ENCODE results near the gene C16orf78. TPM values are rescaled to one million over a fixed set of nuclear protein-coding genes. Genes with fewer than 3 reads are reported as not detected.

C16orf78 gene
- total RNA-seq, 1 experiment from 2014 or later = not detected

DNA sequence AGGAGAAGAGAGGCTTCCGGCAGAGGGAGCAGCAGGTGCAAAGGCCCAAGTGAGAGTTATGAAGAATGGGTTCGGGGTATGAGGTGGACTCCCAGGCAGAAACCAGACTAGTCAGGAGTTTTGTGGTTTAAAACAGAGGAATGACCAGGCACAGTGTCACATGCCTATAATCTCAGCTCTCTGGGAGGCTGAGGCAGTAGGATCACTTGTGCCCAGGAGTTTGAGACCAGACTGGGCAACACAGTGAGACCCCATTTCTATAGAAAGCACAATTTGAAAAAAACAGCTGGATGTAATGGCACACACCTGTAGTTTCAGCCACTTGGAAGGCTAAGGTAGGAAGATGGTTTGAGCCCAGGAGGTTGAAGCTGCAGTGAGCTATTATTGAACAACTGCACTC lies 43.8 kb downstream of the C16orf78 start:
- Histone ChIP-seq H3K4me3 (ENCODE audit: insufficient read depth, low read depth, low read length) (no peak overlapping the region), H3K36me3 (replicated peaks; ENCODE audit: control insufficient read depth, insufficient read depth, low read length) (no peaks in the 10 kb centered on the region), H3K27me3 (ENCODE audit: control insufficient read depth, insufficient read depth, low read length) (no peaks in the 10 kb centered on the region)
- DNase-seq = no peak

DNA sequence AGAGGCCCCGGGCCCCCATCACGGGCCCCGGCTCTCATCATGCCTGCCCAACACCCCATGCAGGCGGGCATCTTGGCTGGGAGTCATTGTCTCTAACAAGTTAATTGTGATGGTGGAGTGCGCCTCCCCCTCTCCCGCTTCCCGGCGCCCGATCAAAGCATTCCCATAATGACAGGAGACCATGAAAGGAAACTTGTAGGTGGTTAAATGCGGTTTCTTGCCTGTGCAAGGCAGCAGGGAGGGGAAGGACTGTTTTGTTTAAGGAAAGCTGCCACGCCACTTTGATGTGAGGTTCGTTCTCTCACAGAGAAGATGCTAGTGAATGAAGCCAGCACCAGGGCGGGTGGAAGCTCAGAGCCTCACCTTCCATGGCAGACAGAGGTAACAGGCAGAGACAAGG lies 45.4 kb downstream of the C16orf78 start:
- no peaks in the 10 kb centered on the region for H3K27me3 ChIP-seq (ENCODE audit: control insufficient read depth, insufficient read depth, low read length)
- no peak overlapping the region for H3K4me3 ChIP-seq (ENCODE audit: insufficient read depth, low read depth, low read length)
- DNase-seq = no peak
- H3K36me3 ChIP-seq (replicated peaks; ENCODE audit: control insufficient read depth, insufficient read depth, low read length) = no peaks in the 10 kb centered on the region

DNA sequence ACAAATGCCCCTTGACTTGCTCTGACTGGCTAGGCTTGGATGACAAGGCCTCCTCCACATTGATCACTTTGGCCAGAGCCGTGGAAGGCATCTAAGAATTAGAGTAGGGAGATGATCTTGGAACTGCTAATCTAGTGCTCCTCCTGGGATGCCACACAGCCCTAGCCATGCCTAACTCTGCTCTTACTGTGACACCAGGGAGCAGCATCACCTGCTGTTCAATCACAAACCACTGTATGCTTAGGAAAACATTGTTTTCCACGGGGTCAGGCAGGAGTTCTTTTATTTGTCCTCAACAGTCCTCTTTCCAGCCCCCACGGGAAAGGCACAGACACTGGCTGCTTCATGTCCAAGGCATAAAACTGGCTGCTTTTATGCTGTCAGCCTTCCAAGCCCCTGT lies 46.3 kb downstream of the C16orf78 start:
- Histone ChIP-seq H3K4me3 (ENCODE audit: insufficient read depth, low read depth, low read length) (no peak overlapping the region), H3K27me3 (ENCODE audit: control insufficient read depth, insufficient read depth, low read length) (no peaks in the 10 kb centered on the region)
- DNase-seq = no peak

DNA sequence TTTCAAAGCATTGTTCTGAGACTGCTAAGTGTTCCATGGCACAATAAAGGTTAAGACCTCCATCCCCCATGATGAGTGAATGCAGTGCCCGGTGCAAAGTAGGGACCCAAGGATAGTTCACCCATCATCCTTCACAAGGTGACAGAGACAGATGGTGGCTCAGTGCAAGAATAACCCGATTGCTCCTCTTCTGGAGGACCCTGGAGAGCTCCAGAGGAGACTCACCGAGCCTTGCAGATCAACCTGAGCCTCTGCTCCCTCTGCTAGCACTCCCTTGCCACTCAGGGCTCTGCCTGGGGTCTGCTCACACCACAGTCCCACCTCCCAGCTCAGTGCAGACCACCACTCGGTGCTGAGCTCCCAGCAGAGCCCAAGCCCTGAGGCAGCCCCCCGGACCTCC lies 49.3 kb downstream of the C16orf78 start:
- DNase-seq = no peak
- Histone ChIP-seq H3K27me3 (ENCODE audit: control insufficient read depth, insufficient read depth, low read length) (no peaks in the 10 kb centered on the region), H3K36me3 (replicated peaks; ENCODE audit: control insufficient read depth, insufficient read depth, low read length) (no peaks in the 10 kb centered on the region), H3K4me3 (ENCODE audit: insufficient read depth, low read depth, low read length) (no peak overlapping the region)

More for the DNA sequence above, 46.3 kb downstream of the C16orf78 start:
- H3K36me3 ChIP-seq (replicated peaks; ENCODE audit: control insufficient read depth, insufficient read depth, low read length) = no peaks in the 10 kb centered on the region

DNA sequence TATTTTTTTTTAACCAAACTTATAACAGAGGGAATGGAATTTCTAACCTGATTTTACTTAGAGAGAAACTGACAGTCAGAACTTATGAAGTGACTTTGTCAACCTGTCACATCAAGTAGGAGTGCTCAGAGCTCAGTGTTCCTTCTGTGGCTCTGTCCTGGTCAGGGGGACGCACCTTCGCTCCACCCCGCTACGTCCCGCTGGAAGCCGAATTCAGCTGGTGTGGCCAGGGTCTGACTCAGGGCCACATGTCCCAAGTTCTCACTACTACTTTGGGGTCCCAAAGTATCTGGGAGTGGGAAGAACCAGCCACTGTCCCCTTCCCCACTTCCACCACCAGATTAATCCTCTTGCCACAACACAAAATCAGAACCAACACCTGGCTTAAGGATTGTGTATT lies 51.4 kb downstream of the C16orf78 start:
- H3K4me3 ChIP-seq (ENCODE audit: insufficient read depth, low read depth, low read length) = no peak overlapping the region
- no peak for DNase-seq
- H3K27me3 ChIP-seq (ENCODE audit: control insufficient read depth, insufficient read depth, low read length) = no peaks in the 10 kb centered on the region
- H3K36me3 ChIP-seq (replicated peaks; ENCODE audit: control insufficient read depth, insufficient read depth, low read length) = no peaks in the 10 kb centered on the region

DNA sequence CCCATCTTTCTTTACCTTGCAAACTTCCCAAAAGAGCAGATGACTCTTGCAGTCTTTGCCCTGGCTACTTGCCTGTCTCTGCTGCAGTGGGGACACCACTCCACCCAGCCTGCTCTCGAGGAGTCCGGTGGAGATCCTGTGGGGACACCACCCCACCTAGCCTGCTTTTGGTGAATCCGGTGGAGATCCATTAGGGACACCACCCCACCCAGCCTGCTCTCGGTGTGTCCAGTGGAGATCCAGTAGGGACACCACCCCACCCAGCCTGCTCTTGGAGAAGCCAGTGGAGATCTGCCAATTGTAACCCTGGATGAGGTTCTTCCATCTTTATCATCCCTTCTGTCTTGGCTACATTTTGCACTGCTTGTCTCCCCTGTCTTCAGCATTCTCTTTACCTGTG lies 54.2 kb downstream of the C16orf78 start:
- no peaks in the 10 kb centered on the region for H3K36me3 ChIP-seq (replicated peaks; ENCODE audit: control insufficient read depth, insufficient read depth, low read length)
- H3K4me3 ChIP-seq (ENCODE audit: insufficient read depth, low read depth, low read length) = no peak overlapping the region
- no peaks in the 10 kb centered on the region for H3K27me3 ChIP-seq (ENCODE audit: control insufficient read depth, insufficient read depth, low read length)
- DNase-seq = no peak

DNA sequence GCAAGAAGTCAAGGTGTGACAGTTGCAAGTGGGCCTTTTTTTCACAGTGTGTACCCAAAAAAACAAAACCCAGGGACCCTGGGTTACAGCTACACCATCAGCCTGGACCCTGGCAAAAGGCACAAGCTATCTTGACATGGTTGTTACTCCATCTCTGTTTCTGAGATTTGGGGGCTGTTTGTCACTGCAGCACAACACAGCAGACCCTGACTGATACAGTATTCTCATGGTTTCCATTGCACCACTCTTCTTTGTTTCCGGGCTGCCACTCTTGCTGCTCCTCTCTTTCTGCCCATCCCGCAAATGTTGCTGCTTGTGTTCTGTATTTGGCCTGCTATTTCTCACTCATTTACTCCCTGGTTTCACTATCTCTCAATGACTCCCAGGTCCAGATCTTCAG lies 55.2 kb downstream of the C16orf78 start:
- H3K27me3 ChIP-seq (ENCODE audit: control insufficient read depth, insufficient read depth, low read length) = no peaks in the 10 kb centered on the region
- no peak overlapping the region for H3K4me3 ChIP-seq (ENCODE audit: insufficient read depth, low read depth, low read length)
- DNase-seq = no peak
- no peaks in the 10 kb centered on the region for H3K36me3 ChIP-seq (replicated peaks; ENCODE audit: control insufficient read depth, insufficient read depth, low read length)

DNA sequence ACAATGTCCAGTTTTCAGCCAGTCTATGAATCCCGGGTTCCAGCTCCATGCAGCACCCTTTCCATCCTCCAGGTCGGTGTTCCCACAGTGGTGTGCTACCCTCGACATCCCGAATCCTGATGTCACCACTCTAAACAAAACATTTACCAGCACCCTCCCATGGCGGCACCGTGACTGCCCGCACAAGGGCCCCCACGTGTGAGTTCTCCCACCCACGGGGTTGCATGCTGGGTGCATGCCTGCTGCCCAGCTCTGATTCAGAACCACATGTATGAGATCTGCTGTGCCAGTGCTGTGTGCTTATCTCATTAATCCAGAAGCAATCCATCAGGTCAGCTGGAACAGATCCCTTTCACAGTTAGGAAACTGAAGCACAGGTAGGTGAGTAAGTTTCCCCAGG lies 57.4 kb downstream of the C16orf78 start:
- Histone ChIP-seq H3K36me3 (replicated peaks; ENCODE audit: control insufficient read depth, insufficient read depth, low read length) (no peaks in the 10 kb centered on the region), H3K4me3 (ENCODE audit: insufficient read depth, low read depth, low read length) (no peak overlapping the region), H3K27me3 (ENCODE audit: control insufficient read depth, insufficient read depth, low read length) (no peaks in the 10 kb centered on the region)
- no peak for DNase-seq

DNA sequence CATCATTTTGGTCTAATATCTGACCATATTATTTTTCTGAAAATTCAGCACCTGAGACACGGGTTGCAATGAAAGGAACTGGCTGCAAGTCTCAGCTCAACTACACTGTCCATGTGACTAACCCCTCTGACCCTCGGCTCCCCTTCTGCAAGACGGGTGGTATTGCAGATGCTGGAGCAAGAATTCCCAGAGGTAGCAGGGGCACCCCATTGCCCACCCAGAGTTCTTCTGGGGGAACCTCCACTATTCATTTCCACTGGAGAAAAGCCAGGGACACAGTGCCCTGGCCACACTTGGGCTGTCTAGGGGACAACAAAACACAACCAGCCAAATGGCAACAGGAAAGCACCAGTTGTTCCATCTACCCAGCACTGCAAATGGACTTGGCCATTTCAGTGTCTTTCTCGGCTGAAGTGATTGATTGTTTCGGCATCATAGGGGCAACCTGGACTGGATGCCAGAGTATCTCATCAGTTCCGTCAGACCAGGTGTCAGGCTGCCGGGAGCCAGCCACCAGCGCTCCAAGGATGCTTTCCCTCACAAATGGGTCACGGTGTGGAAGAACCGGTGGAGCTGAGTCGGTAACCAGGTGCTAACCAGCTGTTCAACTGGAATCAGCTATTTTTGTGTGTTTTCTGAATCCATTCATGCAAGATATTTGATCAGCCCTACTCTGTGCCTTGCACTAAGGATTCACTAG lies 58.1 kb downstream of the C16orf78 start:
- H3K27me3 ChIP-seq (ENCODE audit: control insufficient read depth, insufficient read depth, low read length) = no peaks in the 10 kb centered on the region
- no peak for DNase-seq
- H3K4me3 ChIP-seq (ENCODE audit: insufficient read depth, low read depth, low read length) = no peak overlapping the region

DNA sequence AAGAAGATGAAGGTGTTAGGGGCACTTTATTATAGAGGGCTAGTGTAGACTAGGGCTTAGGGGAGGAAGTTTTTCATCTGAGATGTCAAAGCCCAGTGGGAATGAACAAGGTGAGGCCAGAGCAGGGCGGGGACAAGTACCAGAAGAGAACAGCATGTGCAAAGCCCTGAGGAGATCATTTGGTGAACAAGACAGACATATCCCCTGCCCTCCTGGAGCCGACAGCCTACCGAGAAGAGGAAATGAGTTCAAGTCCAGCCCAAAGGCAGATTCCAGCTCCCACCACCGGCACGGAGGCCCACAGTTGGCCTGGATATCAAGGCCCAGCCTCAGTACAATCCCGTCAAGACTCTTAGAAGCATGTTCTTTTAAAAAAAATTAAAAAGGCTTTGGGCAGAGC lies 61.1 kb downstream of the C16orf78 start:
- no peak overlapping the region for H3K4me3 ChIP-seq (ENCODE audit: insufficient read depth, low read depth, low read length)
- no peak for DNase-seq
- no peaks in the 10 kb centered on the region for H3K36me3 ChIP-seq (replicated peaks; ENCODE audit: control insufficient read depth, insufficient read depth, low read length)

More for the DNA sequence above, 58.1 kb downstream of the C16orf78 start:
- H3K36me3 ChIP-seq (replicated peaks; ENCODE audit: control insufficient read depth, insufficient read depth, low read length) = no peaks in the 10 kb centered on the region

DNA sequence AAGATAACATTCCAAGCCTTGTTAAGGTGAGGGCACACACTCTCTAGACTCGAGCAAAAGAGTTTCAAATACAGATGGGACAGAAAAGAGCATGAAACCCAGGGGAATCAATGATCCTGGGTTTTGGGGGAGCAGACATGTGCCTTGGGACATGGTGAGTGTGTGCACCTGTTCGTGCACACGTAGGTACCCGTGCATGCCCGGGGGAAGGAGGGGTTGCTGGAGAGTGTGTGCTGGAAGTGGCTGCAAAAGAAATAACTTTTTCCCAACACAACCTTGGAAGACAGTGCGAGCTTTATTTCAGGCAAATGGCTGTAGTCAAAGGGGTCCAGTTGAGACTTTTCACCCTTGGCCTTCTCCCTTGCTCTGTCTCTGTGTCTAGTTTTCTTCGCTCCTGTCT lies 62.6 kb downstream of the C16orf78 start:
- Histone ChIP-seq H3K36me3 (replicated peaks; ENCODE audit: control insufficient read depth, insufficient read depth, low read length) (no peaks in the 10 kb centered on the region), H3K27me3 (ENCODE audit: control insufficient read depth, insufficient read depth, low read length) (no peaks in the 10 kb centered on the region), H3K4me3 (ENCODE audit: insufficient read depth, low read depth, low read length) (no peak overlapping the region)
- DNase-seq = no peak

More for the DNA sequence above, 61.1 kb downstream of the C16orf78 start:
- H3K27me3 ChIP-seq (ENCODE audit: control insufficient read depth, insufficient read depth, low read length) = no peaks in the 10 kb centered on the region

DNA sequence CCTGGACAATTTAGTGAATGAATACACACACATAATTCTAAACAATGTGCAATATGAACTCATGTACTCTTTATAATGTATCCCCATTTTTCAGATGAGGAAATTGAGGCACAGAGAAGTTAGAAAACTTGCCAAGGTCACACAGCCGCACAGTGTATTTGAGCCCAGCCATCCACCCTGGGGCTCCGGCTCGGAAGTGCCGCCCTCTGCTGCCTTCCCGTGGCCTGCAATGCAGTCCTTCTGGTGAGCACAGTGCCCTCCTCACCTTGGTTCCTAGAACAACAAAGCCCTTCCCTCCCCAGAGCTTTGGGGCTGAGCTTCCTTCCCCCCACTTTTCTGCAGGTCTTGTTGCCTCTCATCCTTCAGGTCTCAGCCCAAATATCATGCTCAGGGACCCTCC lies 63.7 kb downstream of the C16orf78 start:
- DNase-seq = no peak
- Histone ChIP-seq H3K27me3 (ENCODE audit: control insufficient read depth, insufficient read depth, low read length) (no peaks in the 10 kb centered on the region), H3K36me3 (replicated peaks; ENCODE audit: control insufficient read depth, insufficient read depth, low read length) (no peaks in the 10 kb centered on the region), H3K4me3 (ENCODE audit: insufficient read depth, low read depth, low read length) (no peak overlapping the region)

DNA sequence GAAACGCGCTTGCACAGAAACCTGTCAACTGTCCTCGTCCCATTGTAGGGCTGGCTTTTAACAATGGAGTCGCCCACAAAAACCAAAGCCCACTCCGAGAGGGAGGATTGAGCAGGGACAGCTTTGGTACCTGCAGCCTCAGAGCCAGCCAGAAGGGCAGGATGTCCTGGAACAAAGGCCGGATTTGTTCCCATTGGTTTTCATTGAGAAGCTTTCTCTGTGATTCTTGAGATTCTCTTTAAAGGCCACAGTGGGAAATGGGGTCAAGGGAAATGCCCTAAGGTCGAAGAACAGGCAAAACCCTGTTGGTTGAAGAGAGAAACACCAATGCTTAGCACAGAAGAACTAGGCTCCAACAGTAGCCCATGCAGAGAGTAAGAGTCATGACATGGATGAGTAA lies 65.4 kb downstream of the C16orf78 start:
- no peak for DNase-seq
- no peaks in the 10 kb centered on the region for H3K36me3 ChIP-seq (replicated peaks; ENCODE audit: control insufficient read depth, insufficient read depth, low read length)
- H3K4me3 ChIP-seq (ENCODE audit: insufficient read depth, low read depth, low read length) = no peak overlapping the region
- H3K27me3 ChIP-seq (ENCODE audit: control insufficient read depth, insufficient read depth, low read length) = no peaks in the 10 kb centered on the region

DNA sequence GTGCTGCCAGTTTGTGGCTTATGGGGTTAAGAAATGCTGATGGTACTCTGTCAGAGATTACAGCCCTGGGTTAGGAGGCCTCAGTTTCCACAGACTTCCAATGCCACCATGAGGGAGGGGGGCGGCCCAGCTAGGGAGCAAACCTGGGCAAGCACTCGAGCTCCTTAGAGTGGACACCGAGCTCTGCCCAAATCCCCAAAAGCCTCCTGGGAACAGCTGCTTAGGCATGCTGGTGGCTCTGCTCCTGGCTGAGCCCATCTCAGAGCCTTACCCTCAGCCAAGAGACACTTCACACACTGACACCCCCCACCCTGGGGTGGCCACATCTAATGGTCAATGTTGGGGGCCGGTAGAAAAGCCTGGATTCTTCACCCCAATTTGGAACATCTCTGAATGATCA lies 66.1 kb downstream of the C16orf78 start:
- no peaks in the 10 kb centered on the region for H3K27me3 ChIP-seq (ENCODE audit: control insufficient read depth, insufficient read depth, low read length)
- no peaks in the 10 kb centered on the region for H3K36me3 ChIP-seq (replicated peaks; ENCODE audit: control insufficient read depth, insufficient read depth, low read length)
- DNase-seq = no peak
- no peak overlapping the region for H3K4me3 ChIP-seq (ENCODE audit: insufficient read depth, low read depth, low read length)

DNA sequence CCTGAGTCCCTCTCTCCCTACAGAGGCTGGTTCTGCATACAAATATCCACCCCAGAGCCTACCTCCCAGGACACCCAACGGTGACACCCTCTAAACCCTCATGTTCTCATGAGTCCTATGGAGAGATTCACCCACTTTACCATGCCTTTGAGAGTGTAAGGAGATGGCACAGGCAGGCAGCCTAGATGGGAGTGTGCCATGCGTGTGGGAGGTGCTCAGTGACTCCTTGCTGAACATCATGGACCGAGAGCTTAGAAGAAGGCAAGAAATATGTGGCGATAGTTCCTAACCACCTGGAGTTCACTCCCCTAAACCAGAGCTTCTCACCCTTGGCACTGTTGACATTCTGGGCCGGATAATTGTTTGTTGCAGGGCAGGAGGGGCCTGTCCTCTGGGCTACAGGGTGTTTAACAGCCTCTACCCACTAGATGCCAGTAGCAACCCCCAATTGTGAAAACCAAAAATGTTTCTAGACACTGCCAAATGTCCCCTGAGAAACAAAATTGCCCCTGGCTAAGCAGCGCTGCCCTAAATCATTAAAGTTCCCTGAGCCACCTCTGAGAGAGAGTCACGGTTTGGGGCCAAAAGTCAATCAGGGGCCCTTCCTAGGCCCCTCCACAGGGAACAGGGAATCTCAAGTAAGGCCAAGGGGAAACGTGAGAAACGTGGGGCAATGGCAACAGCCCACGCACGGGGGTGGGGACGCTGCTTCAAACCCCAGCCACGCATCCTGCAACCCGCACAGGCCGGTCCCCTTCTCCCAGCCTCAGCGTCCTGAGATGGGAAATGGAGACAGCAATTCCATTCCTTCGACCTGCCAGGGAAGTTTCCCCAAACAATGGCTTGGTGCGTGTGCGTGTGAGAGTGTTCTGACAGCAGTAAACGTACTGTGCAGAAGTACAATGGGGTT lies 66.8 kb downstream of the C16orf78 start:
- no peaks in the 10 kb centered on the region for H3K27me3 ChIP-seq (ENCODE audit: control insufficient read depth, insufficient read depth, low read length)
- H3K4me3 ChIP-seq (ENCODE audit: insufficient read depth, low read depth, low read length) = no peak overlapping the region
- no peaks in the 10 kb centered on the region for H3K36me3 ChIP-seq (replicated peaks; ENCODE audit: control insufficient read depth, insufficient read depth, low read length)
- DNase-seq = no peak

All from H7 (cell line).